Type B pancreatic cell (in vitro differentiated cells): Measurements from ENCODE around the gene BMPR2. TPM values are rescaled to one million over a fixed set of nuclear protein-coding genes. Genes with fewer than 3 reads are reported as not detected.

Experiments used
- DNase-seq: peaks from one replicate; pipeline ENCODE4 v3.0.0; 2021; ENCODE audit warnings: mixed read lengths; ENCODE audit not compliant: unreplicated experiment; ENCODE audit errors: extremely low spot score
- H3K27ac Mint-ChIP-seq: 2 replicates; pipeline ENCODE4 v1.8.0; 2021; ENCODE audit warnings: mild to moderate bottlenecking, mixed read lengths
- H3K27me3 Mint-ChIP-seq: 2 replicates; pipeline ENCODE4 v1.8.0; 2021; ENCODE audit warnings: mixed read lengths
- H3K36me3 Mint-ChIP-seq: 2 replicates; pipeline ENCODE4 v1.8.0; 2021; ENCODE audit warnings: mixed read lengths
- H3K4me1 Mint-ChIP-seq: one replicate; pipeline ENCODE4 v1.8.0; 2021; ENCODE audit warnings: mixed read lengths; ENCODE audit not compliant: unreplicated experiment
- H3K4me3 Mint-ChIP-seq: 2 replicates; pipeline ENCODE4 v1.8.0; 2021; ENCODE audit warnings: mild to moderate bottlenecking, mixed read lengths
- H3K9me3 Mint-ChIP-seq: 2 replicates; pipeline ENCODE4 v1.8.0; 2021; ENCODE audit warnings: mixed read lengths
- CTCF ChIP-seq: fragments of 200-600 bp; sonication (generic); conservative IDR thresholded peaks from 2 replicates; pipeline ENCODE4 v1.5.0; 2021; ENCODE audit warnings: antibody characterized with exemption, mild to moderate bottlenecking
- long read RNA-seq: library from polyadenylated mRNA; unstranded; transcript quantifications from one replicate; pipeline ENCODE4 v2.0.0, GENCODE V29; 2020
- total RNA-seq: library from RNA; stranded (reverse); gene quantifications from 2 replicates; pipeline ENCODE4 v1.2.1, GENCODE V29; 2021; ENCODE audit warnings: low replicate concordance

The BMPR2 gene
- total RNA-seq = 32.1 and 34.8 TPM in 2 replicates
- long read RNA-seq, partial matches to known transcripts = 1 of 6 reads
- long read RNA-seq, other reads (novel, unspliced or antisense) = 5 of 6 reads

- peak within 1 kb of the TSS; percentile 96 for H3K27ac Mint-ChIP-seq
- no peaks in the 10 kb centered on the region for H3K9me3 Mint-ChIP-seq
- peak within 1 kb of the TSS; percentile 100 for H3K4me3 Mint-ChIP-seq
- H3K27me3 Mint-ChIP-seq = no peaks in the 10 kb centered on the region
- H3K4me1 Mint-ChIP-seq = peaks cover 17% of the 10 kb centered on the region
- peak; percentile 92 for DNase-seq
- no peaks in the 10 kb centered on the region for H3K36me3 Mint-ChIP-seq
- TF ChIP-seq CTCF = no peak
Measured at GRCh38 chr2:202375609-202376408, at the start of gene BMPR2. TSS of gene BMPR2 (plus strand) at chr2:202376327. CDS start at chr2:202377475, 1,148 bp downstream.

GRCh38 chr2:202327858-202328257, 48.3 kb upstream of the BMPR2 start:
- Mint-ChIP-seq H3K27me3 (no peaks in the 10 kb centered on the region), H3K27ac (no peak overlapping the region), H3K9me3 (no peaks in the 10 kb centered on the region), H3K4me3 (no peak overlapping the region), H3K36me3 (peaks cover 9% of the 10 kb centered on the region), H3K4me1 (no peaks in the 10 kb centered on the region)
- TF ChIP-seq CTCF = no peak
- DNase-seq = no peak

GRCh38 chr2:202335791-202336467, 40.2 kb upstream of the BMPR2 start:
- H3K9me3 Mint-ChIP-seq = no peaks in the 10 kb centered on the region
- H3K27ac Mint-ChIP-seq = no peak overlapping the region
- peaks cover 4% of the 10 kb centered on the region for H3K36me3 Mint-ChIP-seq
- DNase-seq = no peak
- H3K4me3 Mint-ChIP-seq = no peak overlapping the region
- H3K4me1 Mint-ChIP-seq = peaks cover 4% of the 10 kb centered on the region
- TF ChIP-seq CTCF = no peak
- no peaks in the 10 kb centered on the region for H3K27me3 Mint-ChIP-seq

GRCh38 chr2:202337151-202337550, 39.0 kb upstream of the BMPR2 start:
- peaks cover 4% of the 10 kb centered on the region for H3K36me3 Mint-ChIP-seq
- no peak for TF ChIP-seq CTCF
- no peaks in the 10 kb centered on the region for H3K27me3 Mint-ChIP-seq
- peaks cover 4% of the 10 kb centered on the region for H3K4me1 Mint-ChIP-seq
- H3K4me3 Mint-ChIP-seq = no peak overlapping the region
- H3K9me3 Mint-ChIP-seq = no peaks in the 10 kb centered on the region
- H3K27ac Mint-ChIP-seq = no peak overlapping the region
- no peak for DNase-seq

- peaks cover 4% of the 10 kb centered on the region for H3K4me1 Mint-ChIP-seq
- TF ChIP-seq CTCF = no peak
- peaks cover 4% of the 10 kb centered on the region for H3K36me3 Mint-ChIP-seq
- H3K27ac Mint-ChIP-seq = no peak overlapping the region
- H3K27me3 Mint-ChIP-seq = no peaks in the 10 kb centered on the region
- H3K9me3 Mint-ChIP-seq = no peaks in the 10 kb centered on the region
- no peak for DNase-seq
- H3K4me3 Mint-ChIP-seq = no peak overlapping the region
Measured at GRCh38 chr2:202337706-202338346, 38.3 kb upstream of the BMPR2 start.
